AG10803 (cell line): ENCODE measurements around the gene MMS22L.

Experiments
- DNase-seq: peaks from one replicate; pipeline ENCODE4 v3.0.0; 2010; ENCODE audit warnings: low read depth
- H3K4me3 ChIP-seq: 2 replicates; pipeline ENCODE4 v1.5.1; 2011; ENCODE audit warnings: mild to moderate bottlenecking, low read length, control low read depth
- CTCF ChIP-seq: conservative IDR thresholded peaks from 2 replicates; pipeline ENCODE4 v1.5.1; 2011; ENCODE audit warnings: mild to moderate bottlenecking, low read length, control low read depth, inconsistent platforms

Gene MMS22L

GRCh38 chr6:97289332-97289731, 6.3 kb upstream of the MMS22L start:
- no peak for TF ChIP-seq CTCF

GRCh38 chr6:97288188-97288587, 5.2 kb upstream of the MMS22L start:
- H3K4me3 ChIP-seq = no peak overlapping the region
- no peak for DNase-seq
- no peak for TF ChIP-seq CTCF

More at GRCh38 chr6:97289332-97289731, 6.3 kb upstream of the MMS22L start:
- DNase-seq = no peak
- no peak overlapping the region for H3K4me3 ChIP-seq

- peak; percentile 1 for DNase-seq
- no peak for TF ChIP-seq CTCF
- peak overlapping the region; percentile 92 for H3K4me3 ChIP-seq
These were observed 734 bp downstream of the MMS22L start for GRCh38 chr6:97282238-97282725.

DNA sequence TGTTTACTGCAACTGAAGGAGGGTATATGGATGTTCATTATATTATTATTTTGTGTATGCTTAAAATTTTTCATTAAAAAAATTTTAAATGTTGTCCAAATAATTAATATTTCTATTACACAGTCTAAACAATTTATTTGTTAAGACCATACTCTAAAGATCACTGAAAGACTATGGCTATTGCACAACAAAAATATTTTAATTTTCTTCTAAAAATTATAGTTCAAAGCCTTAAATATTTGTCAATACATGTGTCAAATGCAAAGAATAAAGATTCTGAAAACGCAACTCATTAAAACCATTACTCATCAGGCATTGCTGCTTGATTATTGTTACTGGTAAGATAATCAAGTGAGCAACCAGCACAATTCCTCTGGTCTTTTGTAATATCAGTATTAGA, 2.2 kb downstream of the MMS22L start:
- H3K4me3 ChIP-seq = no peak overlapping the region
- DNase-seq = no peak
- TF ChIP-seq CTCF = no peak

GRCh38 chr6:97275804-97276203, 7.2 kb downstream of the MMS22L start:
- no peak for DNase-seq
- no peak for TF ChIP-seq CTCF
- H3K4me3 ChIP-seq = no peak overlapping the region

DNA sequence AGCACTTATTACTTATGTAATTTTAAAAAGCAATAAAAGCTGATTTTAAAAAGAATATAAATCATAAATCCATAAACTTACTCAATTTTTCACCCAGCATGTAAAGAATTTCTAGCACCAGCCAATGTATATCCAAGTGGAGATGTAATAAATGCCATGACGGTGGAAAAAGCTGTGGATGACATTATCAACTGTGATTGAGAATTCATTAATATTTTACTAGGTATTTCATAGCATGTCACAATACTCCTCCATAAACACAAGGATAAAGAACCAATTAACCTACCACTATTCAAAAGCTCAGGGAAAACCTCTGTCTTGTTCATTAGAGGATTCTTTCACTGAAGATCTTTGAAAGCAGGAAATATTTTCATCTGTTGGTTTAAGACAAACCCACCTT, 13.2 kb downstream of the MMS22L start:
- TF ChIP-seq CTCF = no peak
- no peak overlapping the region for H3K4me3 ChIP-seq
- no peak for DNase-seq

GRCh38 chr6:97262676-97263075, 20.3 kb downstream of the MMS22L start:
- no peak overlapping the region for H3K4me3 ChIP-seq
- DNase-seq = no peak
- TF ChIP-seq CTCF = no peak
